GM06990 (cell line): ENCODE data around the gene NRSN1.

ENCODE experiments used
- DNase-seq: peaks from one replicate; pipeline ENCODE4 v3.0.0-alpha.2; 2011; ENCODE audit not compliant: insufficient read length; ENCODE audit errors: extremely low read depth
- H3K27me3 ChIP-seq: replicated peaks from 2 replicates; pipeline ENCODE4 v1.6.0; 2011; ENCODE audit warnings: low read length; ENCODE audit not compliant: control insufficient read depth, insufficient read depth
- H3K36me3 ChIP-seq: 2 replicates; pipeline ENCODE4 v1.5.1; 2011; ENCODE audit warnings: low read length; ENCODE audit not compliant: control insufficient read depth, insufficient read depth
- H3K4me3 ChIP-seq: replicated peaks from 2 replicates; pipeline ENCODE4 v1.5.1; 2011; ENCODE audit warnings: low read depth, mild to moderate bottlenecking, control low read depth, low read length
- TF ChIP-seq, protein P1 (sequence below): IDR thresholded peaks from 2 replicates; pipeline ENCODE4 v1.5.1; 2011; ENCODE audit warnings: low read length, control low read depth, mild to moderate bottlenecking, inconsistent platforms; ENCODE audit not compliant: insufficient read depth, poor library complexity, severe bottlenecking

NRSN1 gene

DNA sequence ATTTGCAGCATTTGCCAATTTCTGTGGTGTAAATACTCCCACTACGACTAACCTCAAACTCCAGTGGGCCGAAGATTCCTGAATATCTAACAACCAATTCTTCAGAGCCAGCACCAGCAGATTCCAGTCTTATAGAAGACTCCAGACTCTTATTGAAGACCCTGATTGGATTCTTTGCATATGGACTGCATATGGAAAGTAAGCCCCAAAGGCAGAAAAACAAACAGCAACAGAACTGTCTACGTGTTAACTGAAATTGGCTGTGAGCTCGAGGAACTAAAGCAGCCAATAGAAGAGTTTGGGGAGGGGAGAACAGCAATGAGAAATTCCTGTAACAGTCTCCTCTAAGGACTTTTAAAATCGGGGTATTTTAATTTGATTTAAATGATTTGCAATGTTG, 19.7 kb upstream of the NRSN1 start:
- Histone ChIP-seq H3K36me3 (no peaks in the 10 kb centered on the region), H3K4me3 (no peak overlapping the region), H3K27me3 (no peaks in the 10 kb centered on the region)
- TF ChIP-seq, protein P1, sequence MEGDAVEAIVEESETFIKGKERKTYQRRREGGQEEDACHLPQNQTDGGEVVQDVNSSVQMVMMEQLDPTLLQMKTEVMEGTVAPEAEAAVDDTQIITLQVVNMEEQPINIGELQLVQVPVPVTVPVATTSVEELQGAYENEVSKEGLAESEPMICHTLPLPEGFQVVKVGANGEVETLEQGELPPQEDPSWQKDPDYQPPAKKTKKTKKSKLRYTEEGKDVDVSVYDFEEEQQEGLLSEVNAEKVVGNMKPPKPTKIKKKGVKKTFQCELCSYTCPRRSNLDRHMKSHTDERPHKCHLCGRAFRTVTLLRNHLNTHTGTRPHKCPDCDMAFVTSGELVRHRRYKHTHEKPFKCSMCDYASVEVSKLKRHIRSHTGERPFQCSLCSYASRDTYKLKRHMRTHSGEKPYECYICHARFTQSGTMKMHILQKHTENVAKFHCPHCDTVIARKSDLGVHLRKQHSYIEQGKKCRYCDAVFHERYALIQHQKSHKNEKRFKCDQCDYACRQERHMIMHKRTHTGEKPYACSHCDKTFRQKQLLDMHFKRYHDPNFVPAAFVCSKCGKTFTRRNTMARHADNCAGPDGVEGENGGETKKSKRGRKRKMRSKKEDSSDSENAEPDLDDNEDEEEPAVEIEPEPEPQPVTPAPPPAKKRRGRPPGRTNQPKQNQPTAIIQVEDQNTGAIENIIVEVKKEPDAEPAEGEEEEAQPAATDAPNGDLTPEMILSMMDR: no peak
- no peak for DNase-seq

DNA sequence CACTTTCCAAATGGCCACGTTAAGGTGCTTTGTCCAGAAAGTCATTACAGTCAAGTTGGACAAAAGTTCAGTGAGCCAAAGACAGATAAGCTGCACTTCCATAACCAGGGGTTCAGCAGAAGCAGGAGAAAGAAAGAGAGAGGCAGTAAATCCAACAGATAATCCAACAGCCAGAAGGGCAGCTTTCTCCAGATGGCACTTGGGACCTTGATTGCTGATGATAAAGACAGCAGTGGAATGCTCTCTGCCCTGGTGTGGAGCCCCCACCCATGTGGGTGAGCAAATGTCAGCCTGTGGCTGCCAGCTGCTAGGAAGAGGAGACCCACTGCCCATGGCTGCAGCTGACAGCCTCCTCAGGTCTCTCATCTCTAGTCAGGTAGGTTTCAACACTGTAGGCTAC, 18.7 kb upstream of the NRSN1 start:
- no peak overlapping the region for H3K4me3 ChIP-seq
- no peak for DNase-seq
- no peaks in the 10 kb centered on the region for H3K36me3 ChIP-seq
- no peaks in the 10 kb centered on the region for H3K27me3 ChIP-seq
- TF ChIP-seq, protein P1: no peak

DNA sequence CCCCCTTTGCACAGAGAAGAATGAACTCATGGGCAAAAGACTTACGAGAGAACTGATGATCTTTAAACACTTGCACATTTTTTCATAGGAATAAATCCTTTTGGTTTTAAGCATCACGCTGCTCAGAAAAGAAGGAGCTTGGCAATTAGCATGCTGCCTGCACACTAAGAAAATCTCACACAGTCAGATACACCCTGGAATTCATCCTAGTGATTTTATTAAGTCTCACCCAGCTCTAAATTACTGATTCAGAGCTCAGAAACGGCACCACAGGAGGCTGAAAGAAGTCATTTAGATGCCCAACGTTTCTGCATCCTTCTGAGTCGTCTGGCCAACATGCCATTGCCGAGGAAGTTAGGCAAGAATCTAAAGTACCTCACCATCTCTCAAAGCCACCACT, 18.0 kb upstream of the NRSN1 start:
- H3K36me3 ChIP-seq: no peaks in the 10 kb centered on the region
- no peak for DNase-seq
- TF ChIP-seq, protein P1: no peak
- no peak overlapping the region for H3K4me3 ChIP-seq
- H3K27me3 ChIP-seq: no peaks in the 10 kb centered on the region

DNA sequence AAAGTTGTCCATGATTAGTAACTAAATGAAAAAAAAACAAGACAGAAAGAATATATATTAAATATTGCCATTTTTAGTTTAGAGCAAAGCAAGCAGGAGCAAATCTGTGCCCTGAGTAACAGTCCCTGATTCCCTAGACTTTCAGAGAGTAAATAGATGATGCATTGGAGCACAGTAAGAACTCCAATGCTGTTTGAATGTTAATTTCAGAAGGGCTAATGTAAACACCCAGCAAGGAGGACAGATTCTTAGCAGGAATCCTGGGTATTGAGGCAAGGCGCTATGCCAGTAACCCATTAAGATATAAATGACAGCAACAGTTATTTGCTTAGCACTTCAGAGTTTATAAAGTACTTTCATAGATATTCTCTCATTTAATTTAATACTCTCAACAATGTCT, 15.6 kb upstream of the NRSN1 start:
- no peak overlapping the region for H3K4me3 ChIP-seq

DNA sequence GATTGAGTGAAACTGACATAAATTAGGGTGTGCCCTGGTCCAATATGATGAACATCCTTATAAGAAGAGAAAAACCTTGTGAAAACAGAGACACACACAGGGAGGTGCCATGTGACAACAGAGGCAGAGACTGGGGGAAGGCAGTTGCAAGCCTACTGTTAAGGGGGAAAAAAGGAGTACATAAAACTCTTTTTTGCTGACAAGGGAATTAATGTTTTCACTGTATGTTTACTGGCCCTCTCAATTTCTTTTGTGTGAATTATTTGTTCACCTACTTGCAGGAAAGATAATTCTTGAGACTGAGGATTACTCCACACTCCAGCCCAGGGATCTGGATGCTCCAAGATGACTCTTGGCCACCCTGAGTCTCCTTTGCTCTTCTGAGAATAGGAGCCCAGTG, 12.1 kb upstream of the NRSN1 start:
- TF ChIP-seq, protein P1: no peak
- no peaks in the 10 kb centered on the region for H3K27me3 ChIP-seq

More for the DNA sequence above, 15.6 kb upstream of the NRSN1 start:
- DNase-seq: no peak
- Histone ChIP-seq H3K27me3 (no peaks in the 10 kb centered on the region), H3K36me3 (no peaks in the 10 kb centered on the region)
- TF ChIP-seq, protein P1: no peak

DNA sequence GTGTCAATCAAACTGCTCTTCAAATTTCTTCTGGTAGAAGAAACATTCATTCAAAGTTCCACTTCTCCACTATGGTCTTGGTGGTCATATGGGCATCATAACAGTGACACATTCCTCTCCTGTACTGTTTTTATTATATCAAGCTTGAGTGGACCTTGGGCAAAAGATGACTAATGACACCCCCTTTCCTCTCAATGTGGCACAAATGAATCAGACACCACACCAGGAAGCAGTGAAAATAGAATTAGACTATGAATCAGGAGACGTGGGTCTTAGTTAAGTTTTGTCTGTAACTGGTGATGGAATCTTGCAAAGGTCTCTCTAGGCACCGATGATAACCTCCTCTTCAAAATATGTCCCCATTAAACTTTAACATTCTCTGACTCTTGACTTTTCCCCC, 9.0 kb upstream of the NRSN1 start:
- TF ChIP-seq, protein P1: no peak

More for the DNA sequence above, 12.1 kb upstream of the NRSN1 start:
- no peaks in the 10 kb centered on the region for H3K36me3 ChIP-seq
- DNase-seq: no peak
- H3K4me3 ChIP-seq: no peak overlapping the region

More for the DNA sequence above, 9.0 kb upstream of the NRSN1 start:
- H3K4me3 ChIP-seq: no peak overlapping the region
- DNase-seq: no peak
- H3K27me3 ChIP-seq: no peaks in the 10 kb centered on the region
- no peaks in the 10 kb centered on the region for H3K36me3 ChIP-seq
